CD4-positive, alpha-beta T cell treated with Interleukin-17A for 1 hour (primary cell): ENCODE results near the gene FAM53B.
"Not testable (repeated sequence)": the region's sequence is repeated elsewhere in the genome, so short reads cannot be mapped to it uniquely, and the experiment has no call there.

Source experiments
- DNase-seq: peaks from one replicate; pipeline ENCODE4 v3.0.0-alpha.2; 2020

FAM53B gene

DNA sequence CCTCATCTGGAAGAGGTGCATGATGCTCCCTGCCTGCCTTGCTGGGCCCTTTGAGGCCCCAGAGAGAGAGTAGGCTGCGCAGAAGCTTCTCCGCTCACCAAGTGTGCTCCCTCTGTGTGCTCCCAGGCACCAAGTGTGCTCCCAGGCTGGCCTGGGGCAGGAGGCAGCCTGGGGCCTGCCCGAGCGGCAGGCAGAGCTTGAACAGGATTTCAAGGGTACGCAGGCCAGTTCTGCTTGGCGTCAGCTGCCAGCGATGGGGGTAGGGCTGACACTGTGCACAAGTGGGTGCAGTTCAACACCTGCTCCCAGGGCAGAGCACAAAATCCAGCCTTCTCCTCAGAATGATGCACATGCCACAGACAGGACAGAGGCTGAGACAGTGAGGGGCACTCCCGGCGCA lies 119.7 kb downstream of the FAM53B start:
- no peak for DNase-seq

GRCh38 chr10:124624006-124624405 lies 120.2 kb downstream of the FAM53B start:
- DNase-seq = no peak

DNA sequence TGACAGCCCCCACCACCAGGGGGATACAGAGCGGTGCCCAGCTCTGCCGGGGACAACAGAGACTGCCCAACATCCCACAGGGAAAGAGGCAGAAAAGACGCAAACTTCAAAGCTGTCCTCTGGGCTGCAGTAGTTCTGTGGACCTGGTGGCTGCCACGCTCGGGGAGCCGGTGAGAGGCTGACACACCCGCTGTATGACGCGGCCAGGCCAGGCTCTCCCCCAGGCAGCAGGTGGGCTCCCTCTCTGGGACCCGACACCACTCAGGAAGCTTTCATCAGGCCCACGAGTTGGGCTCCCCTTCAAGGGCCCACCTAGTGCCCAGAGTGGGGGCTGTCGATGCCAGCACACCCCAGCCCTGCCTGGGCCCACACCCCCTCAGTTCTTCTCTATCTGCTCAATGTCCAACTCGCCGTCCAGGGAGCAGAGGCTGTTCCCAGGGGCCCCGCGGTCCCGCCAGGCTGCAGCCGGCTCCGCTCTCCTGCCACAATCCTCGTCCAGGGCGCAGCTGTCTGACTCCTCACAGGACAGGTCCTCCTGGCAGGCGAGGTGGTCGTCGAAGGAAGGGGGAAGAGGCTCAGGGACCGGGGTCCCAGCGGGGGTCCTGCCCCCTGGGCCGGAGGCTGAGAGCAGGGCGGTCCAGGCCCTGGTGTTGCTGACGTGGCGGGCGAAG lies 121.2 kb downstream of the FAM53B start:
- no peak for DNase-seq

GRCh38 chr10:124622158-124622557 lies 122.0 kb downstream of the FAM53B start:
- DNase-seq = no peak

- DNase-seq = no peak
These were observed 122.5 kb downstream of the FAM53B start for GRCh38 chr10:124621637-124622036.

GRCh38 chr10:124619802-124620490 lies 124.2 kb downstream of the FAM53B start:
- DNase-seq = no peak

DNA sequence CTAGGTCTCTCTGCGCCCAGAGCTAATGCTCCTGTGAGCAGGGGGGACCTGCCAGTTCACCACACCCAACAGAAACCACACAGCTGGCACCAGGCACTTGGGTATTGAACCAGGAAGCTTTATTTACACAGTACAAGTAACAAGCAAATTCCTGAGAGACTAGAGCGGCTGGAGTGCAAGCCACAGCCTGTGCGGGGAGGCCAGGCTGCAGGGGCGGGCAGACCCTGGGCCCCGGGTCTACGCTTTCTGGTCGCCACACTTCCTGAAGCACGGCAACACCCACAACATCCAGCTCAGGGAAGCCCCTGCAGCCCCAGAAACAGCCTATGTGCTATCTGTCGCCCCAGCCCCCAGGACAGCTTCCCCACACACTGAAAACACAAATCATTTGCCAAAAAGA lies 125.0 kb downstream of the FAM53B start:
- DNase-seq = peak; percentile 31

- DNase-seq = no peak
These were observed 125.6 kb downstream of the FAM53B start for GRCh38 chr10:124618470-124619073.

- no peak for DNase-seq
These were observed 127.4 kb downstream of the FAM53B start for GRCh38 chr10:124616836-124617130.

- peak; percentile 44 for DNase-seq
These were observed 127.9 kb downstream of the FAM53B start for GRCh38 chr10:124616040-124616835.

DNA sequence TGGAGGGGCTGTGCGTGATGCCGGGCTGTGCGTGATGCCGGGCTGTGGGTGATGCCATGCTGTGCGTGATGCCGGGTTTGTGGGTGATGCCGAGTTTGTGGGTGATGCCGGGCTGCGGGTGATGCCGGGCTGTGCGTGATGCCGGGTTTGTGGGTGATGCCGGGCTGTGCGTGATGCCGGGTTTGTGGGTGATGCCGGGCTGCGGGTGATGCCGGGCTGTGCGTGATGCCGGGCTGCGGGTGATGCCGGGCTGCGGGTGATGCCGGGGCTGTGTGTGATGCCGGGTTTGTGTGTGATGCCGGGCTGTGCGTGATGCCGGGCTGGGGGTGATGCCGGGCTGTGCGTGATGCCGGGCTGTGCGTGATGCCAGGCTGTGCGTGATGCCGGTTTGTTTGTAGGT lies 128.9 kb downstream of the FAM53B start:
- no peak for DNase-seq

DNA sequence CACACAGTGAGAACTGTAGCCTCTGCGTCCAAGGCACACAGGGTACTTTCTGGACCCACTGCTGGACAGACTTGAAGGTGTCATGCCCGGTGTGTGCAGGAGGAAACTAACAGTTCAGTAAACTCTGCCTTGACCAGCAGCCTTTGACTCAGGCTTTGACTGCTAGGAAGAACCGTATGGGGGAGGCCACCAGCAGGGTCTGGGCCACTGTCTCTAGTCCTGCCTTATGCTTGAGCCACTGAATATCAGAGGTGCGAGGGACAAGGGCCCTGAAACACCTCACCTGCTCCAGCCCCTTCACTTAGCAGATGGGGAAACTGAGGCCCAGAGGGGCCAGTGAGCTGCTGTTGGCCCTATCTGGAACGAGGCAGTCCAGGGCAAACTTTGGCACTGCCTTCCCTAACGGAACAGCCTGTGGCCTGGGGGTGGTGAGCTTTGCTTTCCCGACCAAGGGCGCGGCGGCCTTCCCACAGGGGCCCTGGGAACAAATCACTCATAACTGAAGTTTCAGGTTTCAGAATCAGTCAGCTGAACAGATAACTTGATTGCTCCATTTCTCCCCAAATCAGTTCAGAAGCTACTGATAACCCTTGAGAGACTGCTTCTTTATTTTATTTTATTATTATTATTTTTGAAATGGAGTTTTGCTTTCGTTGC lies 130.0 kb downstream of the FAM53B start:
- no peak for DNase-seq

GRCh38 chr10:124612611-124613498 lies 131.3 kb downstream of the FAM53B start:
- peak; percentile 49 for DNase-seq

GRCh38 chr10:124611738-124612137 lies 132.4 kb downstream of the FAM53B start:
- DNase-seq = peak; percentile 70

- not testable (repeated sequence) for DNase-seq
These were observed 133.3 kb downstream of the FAM53B start for GRCh38 chr10:124610851-124611250.

GRCh38 chr10:124610186-124610585 lies 134.0 kb downstream of the FAM53B start:
- not testable (repeated sequence) for DNase-seq

- no peak for DNase-seq
These were observed 134.5 kb downstream of the FAM53B start for GRCh38 chr10:124609698-124610097.

DNA sequence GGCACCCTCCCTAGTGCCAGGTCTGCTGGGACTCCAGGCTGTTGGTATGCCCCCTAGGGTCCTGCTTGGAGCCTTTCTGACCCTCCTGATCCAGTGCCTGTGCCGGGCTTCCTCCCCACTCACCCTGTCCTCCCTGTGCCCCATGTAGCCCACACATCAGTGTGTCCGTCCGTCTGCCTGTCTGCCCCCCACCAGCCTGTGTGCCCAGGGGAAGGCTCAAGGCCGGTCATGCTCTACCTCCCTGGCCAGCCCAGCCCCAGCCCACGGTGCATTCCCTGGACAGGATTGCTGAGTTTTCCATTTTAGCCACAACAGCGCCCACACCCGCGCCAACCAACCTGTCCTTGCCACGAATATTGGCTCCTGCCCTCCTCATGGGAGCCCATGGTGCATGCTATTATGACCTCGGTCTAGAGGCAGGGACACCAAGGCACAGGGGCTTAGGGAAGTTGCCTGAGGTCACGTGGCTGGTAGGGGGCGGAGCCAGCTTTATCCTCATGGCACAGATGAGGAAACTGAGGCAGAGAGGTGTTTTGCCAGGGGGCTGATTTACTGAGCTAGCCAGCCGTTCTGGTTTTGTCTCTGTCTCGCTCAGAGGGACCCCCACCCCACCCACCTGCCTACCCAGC lies 136.0 kb downstream of the FAM53B start:
- DNase-seq = no peak

- DNase-seq = no peak
These were observed 136.5 kb downstream of the FAM53B start for GRCh38 chr10:124607693-124608092.

DNA sequence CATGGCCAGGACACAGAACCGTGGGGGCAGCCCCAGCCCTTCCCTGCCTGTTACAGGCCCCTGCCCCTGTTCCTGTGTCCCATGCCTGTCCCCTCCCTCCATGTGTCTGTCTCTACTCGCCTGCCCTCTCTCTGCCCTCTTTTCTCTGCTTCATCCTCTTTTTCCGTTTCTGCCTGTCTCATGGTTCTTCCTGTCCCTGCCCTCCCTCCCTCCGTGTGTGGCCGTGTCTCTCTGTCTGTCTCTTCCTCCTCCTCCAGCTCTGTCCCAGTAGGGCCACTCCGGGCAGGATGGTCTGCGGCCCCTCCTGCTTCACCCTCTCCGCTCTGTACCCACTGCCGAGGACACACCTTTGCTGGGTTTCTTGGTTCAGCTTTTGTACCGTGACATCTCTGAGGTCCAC lies 137.4 kb downstream of the FAM53B start:
- DNase-seq = no peak
